HS-27A (cell line): Measurements from ENCODE around the gene AMPH.

Source experiments
- DNase-seq: peaks from one replicate; pipeline ENCODE4 v3.0.0-alpha.2; 2012; ENCODE audit warnings: low read depth, missing footprints

The AMPH gene

GRCh38 chr7:38630720-38631673 is at the start of gene AMPH:
AMPH (minus strand) TSS chr7:38631373; CDS start chr7:38631351, 22 bp downstream.
- peak; percentile 26 for DNase-seq

- no peak for DNase-seq
These were observed 48.2 kb upstream of the AMPH start for GRCh38 chr7:38679419-38679818.

GRCh38 chr7:38678698-38679054 is 47.5 kb upstream of the AMPH start:
- no peak for DNase-seq

GRCh38 chr7:38677981-38678697 is 47.0 kb upstream of the AMPH start:
- DNase-seq: no peak

- no peak for DNase-seq
These were observed 44.4 kb upstream of the AMPH start for GRCh38 chr7:38675494-38676106.

GRCh38 chr7:38674513-38674912 is 43.3 kb upstream of the AMPH start:
- DNase-seq: no peak

GRCh38 chr7:38673795-38674194 is 42.6 kb upstream of the AMPH start:
- peak; percentile 8 for DNase-seq

- no peak for DNase-seq
These were observed 41.0 kb upstream of the AMPH start for GRCh38 chr7:38671911-38672905.

- DNase-seq: no peak
These were observed 38.9 kb upstream of the AMPH start for GRCh38 chr7:38669965-38670520.

GRCh38 chr7:38664972-38665371 is 33.8 kb upstream of the AMPH start:
- no peak for DNase-seq

- peak; percentile 20 for DNase-seq
These were observed 29.4 kb upstream of the AMPH start for GRCh38 chr7:38660427-38661099.

GRCh38 chr7:38659931-38660330 is 28.8 kb upstream of the AMPH start:
- DNase-seq: no peak

- DNase-seq: no peak
These were observed 27.7 kb upstream of the AMPH start for GRCh38 chr7:38658921-38659320.

GRCh38 chr7:38656968-38657367 is 25.8 kb upstream of the AMPH start:
- no peak for DNase-seq

GRCh38 chr7:38655833-38656774 is 24.9 kb upstream of the AMPH start:
- DNase-seq: no peak

- DNase-seq: no peak
These were observed 6.8 kb upstream of the AMPH start for GRCh38 chr7:38637957-38638356.

- DNase-seq: no peak
These were observed 1.2 kb upstream of the AMPH start for GRCh38 chr7:38632411-38632810.

- no peak for DNase-seq
These were observed 1.3 kb downstream of the AMPH start for GRCh38 chr7:38629651-38630510.
